ENCODE measurements around the gene MYOZ2.
"Not testable (repeated sequence)": the region's sequence is repeated elsewhere in the genome, so short reads cannot be mapped to it uniquely, and the experiment has no call there.

Gene MYOZ2

DNA sequence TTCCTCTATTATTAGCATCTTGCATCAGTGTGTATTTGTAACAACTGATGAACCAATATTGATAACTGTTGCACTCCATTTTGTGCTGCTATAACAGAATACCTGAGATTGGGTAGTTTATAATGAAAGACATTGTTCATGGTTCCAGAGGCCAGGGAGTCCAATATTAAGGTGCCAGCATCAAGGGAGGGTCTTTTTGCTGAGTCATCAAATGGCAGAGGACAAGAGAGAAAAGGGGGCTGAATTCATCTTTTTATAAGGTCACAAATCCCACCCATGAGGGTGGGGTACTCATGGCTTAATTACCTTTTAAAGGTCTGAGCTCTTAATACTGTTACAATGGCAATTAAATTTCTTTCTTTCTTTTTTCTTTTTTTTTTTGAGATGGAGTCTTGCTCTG lies 7.2 kb downstream of the MYOZ2 start:
- TF ChIP-seq, protein P1, sequence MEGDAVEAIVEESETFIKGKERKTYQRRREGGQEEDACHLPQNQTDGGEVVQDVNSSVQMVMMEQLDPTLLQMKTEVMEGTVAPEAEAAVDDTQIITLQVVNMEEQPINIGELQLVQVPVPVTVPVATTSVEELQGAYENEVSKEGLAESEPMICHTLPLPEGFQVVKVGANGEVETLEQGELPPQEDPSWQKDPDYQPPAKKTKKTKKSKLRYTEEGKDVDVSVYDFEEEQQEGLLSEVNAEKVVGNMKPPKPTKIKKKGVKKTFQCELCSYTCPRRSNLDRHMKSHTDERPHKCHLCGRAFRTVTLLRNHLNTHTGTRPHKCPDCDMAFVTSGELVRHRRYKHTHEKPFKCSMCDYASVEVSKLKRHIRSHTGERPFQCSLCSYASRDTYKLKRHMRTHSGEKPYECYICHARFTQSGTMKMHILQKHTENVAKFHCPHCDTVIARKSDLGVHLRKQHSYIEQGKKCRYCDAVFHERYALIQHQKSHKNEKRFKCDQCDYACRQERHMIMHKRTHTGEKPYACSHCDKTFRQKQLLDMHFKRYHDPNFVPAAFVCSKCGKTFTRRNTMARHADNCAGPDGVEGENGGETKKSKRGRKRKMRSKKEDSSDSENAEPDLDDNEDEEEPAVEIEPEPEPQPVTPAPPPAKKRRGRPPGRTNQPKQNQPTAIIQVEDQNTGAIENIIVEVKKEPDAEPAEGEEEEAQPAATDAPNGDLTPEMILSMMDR (IDR thresholded peaks at IDR 0.05; ENCODE audit: low read length) = no peak
- TF ChIP-seq EZH2 (IDR thresholded peaks at IDR 0.05; ENCODE audit: borderline replicate concordance, low read length) = no peak
- H3K36me3 ChIP-seq (ENCODE audit: insufficient read depth, low read length) = no peaks in the 10 kb centered on the region
- H3K4me3 ChIP-seq (ENCODE audit: low read depth, low read length, poor library complexity, severe bottlenecking) = no peak overlapping the region
- H3K9ac ChIP-seq (ENCODE audit: low read length) = no peak overlapping the region
- no peaks in the 10 kb centered on the region for H3K9me2 ChIP-seq (ENCODE audit: low read depth, low read length)
- H3K27me3 ChIP-seq (ENCODE audit: insufficient read depth, low read length) = no peaks in the 10 kb centered on the region
- H3K27ac ChIP-seq (ENCODE audit: low read depth, low read length, poor library complexity, severe bottlenecking) = no peak overlapping the region
- H2AFZ ChIP-seq (ENCODE audit: low read length) = no peak overlapping the region
- no peaks in the 10 kb centered on the region for H3K79me2 ChIP-seq (ENCODE audit: insufficient read depth, low read length)
- peaks cover 30% of the 10 kb centered on the region for H3K4me1 ChIP-seq (ENCODE audit: insufficient read depth, low read length, severe bottlenecking)
- no peak overlapping the region for H3K4me2 ChIP-seq (ENCODE audit: low read length)
- H4K20me1 ChIP-seq (ENCODE audit: insufficient read depth, low read length) = no peaks in the 10 kb centered on the region
- H3F3A ChIP-seq (ENCODE audit: insufficient read depth, low read length) = no peaks in the 10 kb centered on the region
- no peaks in the 10 kb centered on the region for H3K9me3 ChIP-seq (ENCODE audit: low read length)

DNA sequence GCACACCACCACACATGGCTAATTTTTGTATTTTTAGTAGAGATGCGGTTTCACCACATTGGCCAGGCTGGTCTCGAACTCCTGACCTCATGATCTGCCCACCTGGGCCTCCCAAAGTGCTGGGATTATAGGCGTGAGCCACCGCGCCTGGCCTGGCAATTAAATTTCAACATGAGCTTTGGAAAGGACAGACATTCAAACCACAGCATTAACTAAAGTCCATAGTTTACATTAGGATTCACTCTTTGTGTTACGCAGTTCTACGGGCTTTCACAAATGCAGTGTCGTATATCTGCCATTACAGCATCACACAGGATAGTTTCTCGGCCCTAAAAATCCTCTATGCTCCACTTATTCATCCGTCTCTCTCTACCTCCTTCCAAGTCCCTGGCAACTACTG lies 7.7 kb downstream of the MYOZ2 start:
- not testable (repeated sequence) for H2AFZ ChIP-seq (ENCODE audit: low read length); H3F3A ChIP-seq (ENCODE audit: insufficient read depth, low read length); H3K27ac ChIP-seq (ENCODE audit: low read depth, low read length, poor library complexity, severe bottlenecking); H3K9me2 ChIP-seq (ENCODE audit: low read depth, low read length); H3K36me3 ChIP-seq (ENCODE audit: insufficient read depth, low read length); H3K9me3 ChIP-seq (ENCODE audit: low read length); H3K4me2 ChIP-seq (ENCODE audit: low read length); H4K20me1 ChIP-seq (ENCODE audit: insufficient read depth, low read length); H3K27me3 ChIP-seq (ENCODE audit: insufficient read depth, low read length); H3K4me3 ChIP-seq (ENCODE audit: low read depth, low read length, poor library complexity, severe bottlenecking); H3K9ac ChIP-seq (ENCODE audit: low read length); H3K79me2 ChIP-seq (ENCODE audit: insufficient read depth, low read length)
- H3K4me1 ChIP-seq (ENCODE audit: insufficient read depth, low read length, severe bottlenecking) = peaks cover 28% of the 10 kb centered on the region

DNA sequence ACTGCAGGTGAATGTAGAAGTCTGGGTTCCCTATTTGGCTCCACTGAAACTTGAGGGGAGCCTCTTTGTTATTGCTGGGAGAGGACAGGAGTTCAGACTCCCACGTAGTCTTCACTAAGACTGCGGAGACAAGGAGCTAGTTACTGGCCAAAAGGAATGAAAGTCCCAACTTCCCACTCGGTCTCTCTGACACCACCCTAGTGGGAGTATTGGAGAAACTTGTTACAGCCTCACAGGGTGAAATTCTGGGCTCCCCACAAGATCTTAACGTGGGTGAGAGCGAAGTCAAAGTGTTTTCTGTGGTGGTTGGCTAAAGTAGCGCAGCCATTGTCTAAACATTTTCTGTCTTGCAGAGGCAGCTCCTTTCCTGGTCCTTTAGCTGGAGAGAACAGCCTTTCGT lies 13.5 kb downstream of the MYOZ2 start:
- TF ChIP-seq, protein P1 (IDR thresholded peaks at IDR 0.05; ENCODE audit: low read length) = no peak
- no peak for TF ChIP-seq EZH2 (IDR thresholded peaks at IDR 0.05; ENCODE audit: borderline replicate concordance, low read length)
- no peak overlapping the region for H3K9ac ChIP-seq (ENCODE audit: low read length)
- H3F3A ChIP-seq (ENCODE audit: insufficient read depth, low read length) = no peaks in the 10 kb centered on the region
- H3K9me3 ChIP-seq (ENCODE audit: low read length) = no peaks in the 10 kb centered on the region
- H3K27me3 ChIP-seq (ENCODE audit: insufficient read depth, low read length) = no peaks in the 10 kb centered on the region
- no peaks in the 10 kb centered on the region for H3K36me3 ChIP-seq (ENCODE audit: insufficient read depth, low read length)
- H3K4me3 ChIP-seq (ENCODE audit: low read depth, low read length, poor library complexity, severe bottlenecking) = no peak overlapping the region
- H3K79me2 ChIP-seq (ENCODE audit: insufficient read depth, low read length) = no peaks in the 10 kb centered on the region
- H3K4me1 ChIP-seq (ENCODE audit: insufficient read depth, low read length, severe bottlenecking) = peaks cover 7% of the 10 kb centered on the region
- H3K4me2 ChIP-seq (ENCODE audit: low read length) = no peak overlapping the region
- H3K27ac ChIP-seq (ENCODE audit: low read depth, low read length, poor library complexity, severe bottlenecking) = no peak overlapping the region
- no peaks in the 10 kb centered on the region for H4K20me1 ChIP-seq (ENCODE audit: insufficient read depth, low read length)
- no peak overlapping the region for H2AFZ ChIP-seq (ENCODE audit: low read length)
- no peaks in the 10 kb centered on the region for H3K9me2 ChIP-seq (ENCODE audit: low read depth, low read length)

DNA sequence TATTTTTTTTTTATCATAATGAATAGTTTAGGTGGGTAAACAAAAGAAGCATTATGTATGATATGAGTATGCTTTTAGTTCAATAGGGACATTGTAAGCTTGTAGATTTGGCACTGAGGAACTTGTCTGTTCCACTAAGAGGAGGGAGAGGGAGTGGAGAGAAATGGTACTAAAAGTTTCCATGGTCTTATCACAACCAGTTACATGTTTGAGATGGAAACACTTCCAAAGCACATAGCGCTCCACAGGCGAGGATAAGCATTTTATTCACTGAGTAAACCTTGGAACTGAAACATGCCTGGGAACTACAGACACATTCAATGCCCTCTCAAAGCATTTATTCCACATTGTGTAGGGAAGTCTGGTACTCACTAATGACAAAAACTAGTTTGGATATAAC lies 15.5 kb downstream of the MYOZ2 start:
- Histone ChIP-seq H3K9me2 (ENCODE audit: low read depth, low read length) (no peaks in the 10 kb centered on the region), H3K4me3 (ENCODE audit: low read depth, low read length, poor library complexity, severe bottlenecking) (no peak overlapping the region), H3K9ac (ENCODE audit: low read length) (no peak overlapping the region), H3K4me2 (ENCODE audit: low read length) (no peak overlapping the region), H3K36me3 (ENCODE audit: insufficient read depth, low read length) (no peaks in the 10 kb centered on the region), H3K27me3 (ENCODE audit: insufficient read depth, low read length) (no peaks in the 10 kb centered on the region), H3F3A (ENCODE audit: insufficient read depth, low read length) (no peaks in the 10 kb centered on the region), H4K20me1 (ENCODE audit: insufficient read depth, low read length) (no peaks in the 10 kb centered on the region), H2AFZ (ENCODE audit: low read length) (no peak overlapping the region), H3K9me3 (ENCODE audit: low read length) (no peaks in the 10 kb centered on the region), H3K27ac (ENCODE audit: low read depth, low read length, poor library complexity, severe bottlenecking) (no peak overlapping the region), H3K79me2 (ENCODE audit: insufficient read depth, low read length) (no peaks in the 10 kb centered on the region), H3K4me1 (ENCODE audit: insufficient read depth, low read length, severe bottlenecking) (peaks cover 7% of the 10 kb centered on the region)
- TF ChIP-seq, protein P1 (IDR thresholded peaks at IDR 0.05; ENCODE audit: low read length) = no peak
- no peak for TF ChIP-seq EZH2 (IDR thresholded peaks at IDR 0.05; ENCODE audit: borderline replicate concordance, low read length)

Data from OCI-LY1 (cell line).